ENCODE results near the gene GSTA2.

- TF ChIP-seq CTCF (IDR thresholded peaks at IDR 0.05; ENCODE audit: poor library complexity) (no peak), EZH2 (IDR thresholded peaks at IDR 0.05; ENCODE audit: borderline replicate concordance) (no peak)
These were observed 8.8 kb downstream of the GSTA2 start for GRCh38 chr6:52754443-52754842.

Measured in hepatocyte (in vitro differentiated cells).